Activated effector memory CD4-positive, alpha-beta T cell treated with anti-CD3 and anti-CD28 coated beads, Interleukin-2, amount 50 U/mL, for 16 hours (primary cell): Measurements from ENCODE around the gene SCN9A.
"Not testable (repeated sequence)": the region's sequence is repeated elsewhere in the genome, so short reads cannot be mapped to it uniquely, and the experiment has no call there.

Source experiments
- DNase-seq: peaks from one replicate; pipeline ENCODE4 v3.0.0-alpha.2; 2020

Gene SCN9A

DNA sequence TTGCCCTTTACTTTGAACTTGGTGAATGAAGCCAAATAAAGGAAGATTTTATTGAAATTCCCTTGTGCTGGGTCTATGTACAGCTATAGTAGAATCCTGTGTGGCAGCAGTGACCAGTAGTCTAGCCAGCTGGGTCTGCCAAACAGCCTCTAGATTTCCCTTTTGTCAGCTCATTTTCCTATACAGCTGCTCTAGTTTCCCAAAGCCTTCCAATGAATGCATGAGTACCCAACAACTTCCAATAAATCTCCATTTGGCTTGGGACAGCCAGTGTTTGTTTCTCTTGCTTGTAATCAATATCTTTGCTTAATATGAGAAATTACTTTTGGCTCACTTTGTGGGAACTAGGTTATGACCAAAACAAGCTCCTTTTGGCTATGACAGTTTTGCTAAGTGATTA, 43.6 kb downstream of the SCN9A start:
- no peak for DNase-seq

GRCh38 chr2:166331468-166331867, 44.3 kb downstream of the SCN9A start:
- no peak for DNase-seq

GRCh38 chr2:166329465-166329864, 46.3 kb downstream of the SCN9A start:
- DNase-seq: no peak

GRCh38 chr2:166328147-166328546, 47.6 kb downstream of the SCN9A start:
- no peak for DNase-seq

DNA sequence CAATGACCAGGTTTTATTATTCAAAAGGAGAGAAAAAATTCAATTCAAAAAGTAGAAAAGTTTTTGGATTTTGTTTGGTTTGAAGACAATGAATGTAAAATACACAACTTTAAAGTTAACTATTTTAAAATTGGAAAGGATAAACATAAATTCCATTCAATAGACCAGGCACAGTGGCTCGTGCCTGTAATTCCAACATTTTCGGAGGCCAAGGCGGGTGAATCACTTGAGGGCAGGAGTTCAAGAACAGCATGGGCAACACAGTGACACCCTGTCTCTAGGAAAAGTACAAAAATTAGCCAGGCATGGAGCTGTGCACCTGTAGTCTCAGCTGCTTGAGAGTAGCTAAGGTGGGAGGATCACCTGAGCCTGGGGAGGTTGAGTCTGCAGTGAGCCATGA, 54.7 kb downstream of the SCN9A start:
- DNase-seq: no peak

DNA sequence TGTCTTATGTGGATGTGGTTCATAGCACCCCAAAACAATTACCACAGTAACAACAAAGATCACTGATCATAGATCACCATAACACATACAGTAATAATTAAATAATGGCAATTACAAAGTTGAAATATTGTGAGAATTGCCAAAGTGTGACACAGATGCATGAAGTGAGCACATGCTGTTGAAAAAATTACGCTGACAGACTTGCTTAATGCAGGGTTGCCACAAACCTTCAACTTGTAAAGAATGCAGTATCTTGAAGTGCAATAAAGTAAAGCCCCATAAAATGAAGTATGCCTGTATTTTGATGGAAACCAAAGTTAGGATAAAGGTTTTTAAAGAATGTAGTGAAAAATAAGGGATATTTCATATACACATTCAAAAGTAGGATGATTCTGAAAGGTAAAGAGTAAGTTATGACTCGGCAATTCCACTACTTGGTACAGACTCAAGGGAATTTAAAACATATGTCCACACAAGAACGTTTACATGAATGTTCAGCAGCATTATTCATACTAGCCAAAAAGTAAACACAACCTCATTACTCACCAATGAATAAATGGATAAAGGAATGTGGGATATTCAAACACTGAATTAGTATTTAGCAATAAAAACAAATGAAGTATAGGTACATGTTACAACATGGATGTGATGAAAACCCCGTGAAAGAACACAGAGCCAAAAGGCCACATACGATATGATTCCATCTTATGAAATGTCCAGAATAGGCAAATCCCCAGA, 61.6 kb downstream of the SCN9A start:
- no peak for DNase-seq

GRCh38 chr2:166312863-166313262, 62.9 kb downstream of the SCN9A start:
- DNase-seq: not testable (repeated sequence)

GRCh38 chr2:166307326-166307725, 68.4 kb downstream of the SCN9A start:
- no peak for DNase-seq

DNA sequence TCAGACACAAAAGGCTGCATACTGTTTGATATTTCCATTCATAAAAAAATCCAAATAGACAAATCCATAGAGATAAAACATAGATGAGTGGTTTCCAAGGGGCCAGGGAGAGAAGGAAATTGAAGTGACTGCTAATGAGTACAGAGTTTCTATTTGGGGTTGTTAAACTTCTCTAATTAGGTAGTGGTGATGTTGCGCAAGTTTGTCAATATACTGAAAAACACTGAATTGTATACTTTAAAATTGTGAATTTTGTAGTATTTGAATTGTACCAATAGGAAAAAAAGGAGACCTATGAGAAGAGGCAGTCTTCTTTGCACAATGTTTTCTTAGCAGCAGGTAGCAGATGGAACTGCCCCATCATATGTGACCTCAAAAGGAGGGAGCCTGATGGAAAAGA, 71.1 kb downstream of the SCN9A start:
- no peak for DNase-seq

- no peak for DNase-seq
Observed at GRCh38 chr2:166302036-166302435, 73.7 kb downstream of the SCN9A start.

- no peak for DNase-seq
Observed at GRCh38 chr2:166297951-166298350, 77.8 kb downstream of the SCN9A start.

DNA sequence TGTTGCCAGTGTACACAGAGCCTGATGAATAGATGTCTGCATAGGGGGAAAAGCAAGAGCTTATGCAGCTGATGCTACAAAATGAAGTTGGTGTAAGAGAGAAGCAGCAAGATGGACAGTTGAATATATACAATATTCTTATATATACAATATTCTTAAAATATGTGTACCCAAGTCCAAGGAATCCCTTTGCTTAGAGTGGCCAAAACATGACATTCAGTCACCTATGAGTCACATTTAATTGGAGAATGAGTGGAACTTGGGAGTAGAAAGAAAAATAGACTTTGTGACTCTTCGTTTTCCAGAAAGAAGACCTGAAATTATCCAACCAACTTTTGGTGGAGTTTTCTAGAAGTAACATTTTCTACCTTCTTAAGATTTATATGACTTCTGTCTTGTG, 81.8 kb downstream of the SCN9A start:
- no peak for DNase-seq

DNA sequence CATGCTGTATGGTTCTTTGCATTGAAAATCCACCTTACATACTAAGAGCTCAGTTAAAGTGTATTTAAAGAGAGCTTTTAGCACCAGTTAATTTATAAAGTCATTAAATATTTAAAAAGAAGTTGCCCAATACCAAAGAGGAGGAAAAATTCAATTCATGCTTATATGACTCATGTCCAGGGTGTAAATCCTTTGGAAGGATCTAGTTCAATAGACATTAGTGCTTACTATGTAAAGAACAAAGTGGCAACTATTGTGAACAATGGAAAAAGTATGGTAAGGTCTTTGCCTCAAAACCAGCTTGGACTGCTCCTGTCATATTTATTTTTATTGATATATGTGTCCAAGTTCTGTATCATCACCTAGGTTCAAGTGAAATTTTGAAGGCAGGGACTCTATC, 90.5 kb downstream of the SCN9A start:
- no peak for DNase-seq

DNA sequence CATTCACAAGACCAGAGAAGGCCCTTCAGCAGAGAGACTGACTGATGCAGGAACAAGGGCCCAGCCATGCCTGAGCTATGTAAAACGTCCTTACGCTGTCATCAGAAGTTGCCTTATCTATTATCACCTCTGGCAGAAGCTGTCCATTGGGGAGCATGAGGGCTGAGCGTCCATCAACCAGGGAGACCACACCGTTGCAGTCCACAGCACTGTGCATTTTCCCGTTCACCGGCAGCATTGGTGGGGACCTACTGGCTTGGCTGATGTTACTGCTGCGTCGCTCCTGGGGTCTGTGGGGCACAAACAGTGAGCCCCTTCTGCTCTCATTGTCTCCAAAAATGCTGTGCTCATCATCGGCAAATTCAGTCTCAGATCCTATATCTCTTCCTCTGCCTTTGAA, 91.4 kb downstream of the SCN9A start:
- DNase-seq: no peak

- DNase-seq: no peak
Observed at GRCh38 chr2:166282154-166282553, 93.6 kb downstream of the SCN9A start.

- DNase-seq: no peak
Observed at GRCh38 chr2:166278856-166279255, 96.9 kb downstream of the SCN9A start.

GRCh38 chr2:166270376-166270775, 105.4 kb downstream of the SCN9A start:
- no peak for DNase-seq

DNA sequence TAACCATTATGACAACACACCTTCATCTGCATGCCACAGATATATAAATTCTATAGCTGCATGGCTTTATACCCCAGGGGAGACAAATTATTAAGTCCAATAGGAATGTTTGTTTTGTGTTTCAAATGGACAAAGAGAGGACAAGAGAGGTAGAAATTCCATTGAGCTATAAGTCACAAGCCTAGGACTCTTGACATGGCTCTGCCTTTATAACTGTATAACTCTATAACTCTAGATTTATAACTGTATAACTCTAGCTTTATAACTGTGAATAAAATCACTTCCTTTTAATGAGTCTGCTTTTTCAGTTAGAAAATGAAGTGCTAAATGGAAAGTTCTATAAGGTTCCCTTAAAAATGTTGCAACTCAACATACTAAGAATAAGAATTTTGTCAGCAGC, 106.4 kb downstream of the SCN9A start:
- no peak for DNase-seq

DNA sequence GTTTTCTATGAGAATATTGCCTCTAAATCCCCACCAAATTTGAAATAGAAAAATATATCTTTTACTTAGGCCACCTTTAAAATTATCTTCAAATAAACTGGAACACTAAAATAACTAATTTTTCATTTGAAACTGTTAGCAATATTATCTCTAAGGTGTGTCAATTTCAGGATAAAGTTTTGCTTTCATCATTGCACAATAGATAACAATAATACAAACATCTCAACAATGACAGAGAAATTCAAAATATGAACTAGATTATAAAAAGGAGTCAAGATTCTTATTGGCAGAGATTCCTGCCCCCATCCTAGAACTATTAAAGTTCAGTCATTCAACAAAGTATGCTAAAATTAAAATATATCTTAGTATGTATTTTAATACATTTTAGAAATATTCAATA, 117.9 kb downstream of the SCN9A start:
- no peak for DNase-seq

GRCh38 chr2:166256896-166257295, 118.8 kb downstream of the SCN9A start:
- no peak for DNase-seq

GRCh38 chr2:166249318-166249717, 126.4 kb downstream of the SCN9A start:
- DNase-seq: no peak

DNA sequence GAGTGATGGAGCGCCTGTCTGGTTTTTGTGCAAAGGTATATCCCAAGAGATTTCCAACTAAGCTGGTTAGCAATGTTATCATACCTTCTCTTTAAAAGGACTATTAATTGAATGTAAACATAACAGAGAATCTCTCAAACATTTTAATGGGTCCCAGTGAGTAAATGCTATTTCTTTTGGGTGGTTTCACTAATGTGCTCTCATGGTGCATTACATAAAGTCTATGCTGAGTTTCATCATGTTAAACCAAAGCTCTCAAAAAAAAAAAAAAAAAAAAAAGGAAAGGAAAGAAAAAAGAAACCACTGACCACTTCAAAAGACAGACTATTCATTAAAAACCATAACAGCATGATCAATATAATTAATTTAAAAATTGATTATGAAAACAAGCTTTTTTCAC, 128.8 kb downstream of the SCN9A start:
- DNase-seq: no peak

- no peak for DNase-seq
Observed at GRCh38 chr2:166242309-166242708, 133.4 kb downstream of the SCN9A start.

DNA sequence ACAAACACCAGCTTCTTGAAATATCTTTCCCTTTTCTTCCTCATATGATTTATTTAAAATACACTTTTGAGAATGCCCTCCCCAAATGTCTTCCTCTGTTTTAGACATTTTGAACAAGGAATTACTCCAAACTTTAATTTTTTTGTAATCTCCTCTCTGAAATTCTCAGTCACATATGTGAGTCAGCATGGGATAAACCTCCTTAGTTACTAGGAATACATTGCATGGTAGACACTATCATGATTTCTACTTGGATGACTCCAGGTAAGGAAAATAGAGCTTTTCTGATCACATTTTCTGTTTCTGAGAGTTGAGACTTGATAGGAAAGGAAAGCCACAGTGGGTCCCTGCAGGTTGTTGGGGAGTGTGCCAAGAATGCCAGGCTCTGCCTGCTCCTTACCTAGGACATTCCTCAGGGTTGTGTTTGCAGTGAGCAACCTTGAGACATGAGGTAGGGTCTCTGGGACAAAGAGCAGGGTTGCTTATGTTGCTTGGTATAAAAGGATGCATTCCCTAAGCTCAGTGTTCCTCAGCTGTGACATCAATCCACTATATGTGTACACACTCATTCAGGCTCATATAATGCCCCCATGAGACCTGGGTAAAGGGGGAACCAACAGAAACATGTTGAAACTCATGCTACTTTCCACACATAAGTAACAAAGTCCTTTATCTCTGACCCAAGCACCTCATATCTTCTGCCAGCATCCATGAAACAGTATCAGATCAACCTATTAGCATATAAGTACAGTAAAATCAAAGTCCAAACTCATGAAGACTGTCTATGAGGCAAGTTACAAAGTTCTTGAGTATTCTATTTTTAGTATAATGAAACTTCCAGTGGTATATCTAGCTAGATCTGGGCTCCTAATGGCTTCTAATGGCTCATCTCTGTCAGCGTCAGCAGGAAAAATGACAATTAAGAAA, 135.1 kb downstream of the SCN9A start:
- DNase-seq: no peak
